Vein endothelial cell (primary cell): ENCODE data around the gene KLHL40. TPM values are rescaled to one million over a fixed set of nuclear protein-coding genes. Genes with fewer than 3 reads are reported as not detected.

Experiments used
- total RNA-seq: library from RNA; depleted of rRNA; stranded (reverse); fragments of >200 nt; gene quantifications from 2 replicates; pipeline ENCODE4 v1.2.3, GENCODE V29; 2012

The KLHL40 gene
- not detected in 2 replicates for total RNA-seq

DNA sequence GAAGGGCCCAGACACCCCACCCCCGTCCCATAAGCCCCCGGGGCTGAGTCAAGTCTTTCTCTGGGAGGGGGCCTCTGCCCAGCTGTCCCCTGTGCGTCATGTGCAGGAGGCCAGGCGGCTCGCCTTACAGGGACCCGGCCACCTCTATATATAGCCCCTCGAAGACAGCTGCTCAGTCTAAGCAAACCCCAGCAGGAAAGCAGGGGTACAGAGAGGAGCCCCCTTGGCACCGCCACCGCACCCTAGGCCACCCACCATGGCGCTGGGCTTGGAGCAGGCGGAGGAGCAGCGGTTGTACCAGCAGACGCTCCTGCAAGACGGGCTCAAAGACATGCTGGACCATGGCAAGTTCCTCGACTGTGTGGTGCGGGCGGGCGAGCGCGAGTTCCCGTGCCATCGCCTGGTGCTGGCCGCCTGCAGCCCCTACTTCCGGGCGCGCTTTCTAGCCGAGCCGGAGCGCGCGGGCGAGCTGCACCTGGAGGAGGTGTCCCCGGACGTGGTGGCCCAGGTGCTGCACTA, at the start of gene KLHL40:
TSS of gene KLHL40 (plus strand) at position 175 of the 519 bp plus-strand sequence. CDS start at position 257, 82 bp downstream.

GRCh38 chr3:42653560-42654330, 31.6 kb upstream of the KLHL40 start, which contains the start of gene ZBTB47:
Gene ZBTB47 (plus strand): TSS chr3:42653697. CDS start chr3:42658356, 4,659 bp downstream.

GRCh38 chr3:42702066-42702951, 17.0 kb downstream of the KLHL40 start, which contains the start of gene HHATL:
Gene HHATL (minus strand): TSS chr3:42702798. CDS start chr3:42700826, 1,972 bp downstream.

Other genes starting within 250 kb of the KLHL40 start
- gene VIPR1, start 182.9 kb upstream of the KLHL40 start, total RNA-seq, result 0.96 and 2.0 TPM in 2 replicates
- gene SEC22C, start 103.6 kb upstream of the KLHL40 start, total RNA-seq, result 60.8 and 85.9 TPM in 2 replicates
- gene SS18L2, start 94.7 kb upstream of the KLHL40 start, total RNA-seq, result 19.1 and 20.9 TPM in 2 replicates
- gene NKTR, start 84.9 kb upstream of the KLHL40 start, total RNA-seq, result 77.7 and 100 TPM in 2 replicates
- 17.8 and 22.9 TPM in 2 replicates for gene ZBTB47, start 31.8 kb upstream of the KLHL40 start, total RNA-seq
- gene HHATL, start 17.3 kb downstream of the KLHL40 start, total RNA-seq, result not detected in 2 replicates
- 0.76 TPM in 1 of 2 replicates, not detected in the other for gene CCDC13, start 87.7 kb downstream of the KLHL40 start, total RNA-seq
- 87.2 and 137 TPM in 2 replicates for gene HIGD1A, start 119.0 kb downstream of the KLHL40 start, total RNA-seq
- gene ACKR2, start 123.9 kb downstream of the KLHL40 start, total RNA-seq, result not detected in 2 replicates
- gene CYP8B1, start 190.3 kb downstream of the KLHL40 start, total RNA-seq, result not detected in 2 replicates
- 1.6 and 3.2 TPM in 2 replicates for gene ZNF662, start 220.6 kb downstream of the KLHL40 start, total RNA-seq